ENCODE measurements around the gene DCAKD.

The DCAKD gene

GRCh38 chr17:45016237-45016636, 35.2 kb downstream of the DCAKD start:
- peaks cover 3% of the 10 kb centered on the region for H3K36me3 Mint-ChIP-seq (ENCODE audit: insufficient read depth)
- H3K27me3 Mint-ChIP-seq = peaks cover 29 to 52% of the 10 kb centered on the region in 2 donors
- ATAC-seq (replicated peaks) (no peak), DNase-seq (no peak)
- no peak overlapping the region for H3K27ac Mint-ChIP-seq
- H3K9me3 Mint-ChIP-seq = no peaks in the 10 kb centered on the region
- H3K4me1 Mint-ChIP-seq (ENCODE audit: low read depth in 2 of 2) = peaks cover 15% of the 10 kb centered on the region in 2 donors
- no peak overlapping the region for H3K4me3 Mint-ChIP-seq

- Mint-ChIP-seq H3K36me3 (ENCODE audit: insufficient read depth) (peaks cover 3% of the 10 kb centered on the region), H3K4me1 (ENCODE audit: low read depth in 2 of 2) (peaks cover 0 to under 1% of the 10 kb centered on the region in 2 donors), H3K27ac (no peak overlapping the region), H3K27me3 (peaks cover 19 to 50% of the 10 kb centered on the region in 2 donors), H3K9me3 (no peaks in the 10 kb centered on the region), H3K4me3 (no peak overlapping the region)
- DNase-seq = no peak
- no peak for ATAC-seq (replicated peaks)
Observed at GRCh38 chr17:45013021-45013997, 38.1 kb downstream of the DCAKD start.

GRCh38 chr17:45011767-45012166, 39.7 kb downstream of the DCAKD start:
- Mint-ChIP-seq H3K36me3 (ENCODE audit: insufficient read depth) (peaks cover 3% of the 10 kb centered on the region), H3K9me3 (no peaks in the 10 kb centered on the region), H3K4me3 (no peak overlapping the region), H3K4me1 (ENCODE audit: low read depth in 2 of 2) (no peaks in the 10 kb centered on the region), H3K27ac (no peak overlapping the region), H3K27me3 (peaks cover 31 to 54% of the 10 kb centered on the region in 2 donors)
- ATAC-seq (replicated peaks) (no peak), DNase-seq (no peak)

GRCh38 chr17:45009676-45010467, 41.6 kb downstream of the DCAKD start:
- Mint-ChIP-seq H3K4me3 (no peak overlapping the region), H3K9me3 (no peaks in the 10 kb centered on the region), H3K27ac (peak overlapping the region; percentile 9 to 42), H3K4me1 (ENCODE audit: low read depth in 2 of 2) (no peaks in the 10 kb centered on the region), H3K36me3 (ENCODE audit: insufficient read depth) (peaks cover 3% of the 10 kb centered on the region), H3K27me3 (peaks cover 25 to 44% of the 10 kb centered on the region in 2 donors)
- no peak for ATAC-seq (replicated peaks)
- DNase-seq = no peak

- H3K9me3 Mint-ChIP-seq = no peaks in the 10 kb centered on the region
- ATAC-seq (replicated peaks) (no peak), DNase-seq (no peak)
- H3K4me1 Mint-ChIP-seq (ENCODE audit: low read depth in 2 of 2) = no peaks in the 10 kb centered on the region
- H3K27me3 Mint-ChIP-seq = peaks cover 25 to 58% of the 10 kb centered on the region in 2 donors
- H3K36me3 Mint-ChIP-seq (ENCODE audit: insufficient read depth) = peaks cover 3% of the 10 kb centered on the region
- peak overlapping the region in 1 of 2 donors; percentile 68 for H3K27ac Mint-ChIP-seq
- H3K4me3 Mint-ChIP-seq = no peak overlapping the region
Observed at GRCh38 chr17:45008216-45008615, 43.2 kb downstream of the DCAKD start.

GRCh38 chr17:45006927-45007461, 44.4 kb downstream of the DCAKD start:
- Mint-ChIP-seq H3K4me3 (no peak overlapping the region), H3K4me1 (ENCODE audit: low read depth in 2 of 2) (no peaks in the 10 kb centered on the region), H3K27me3 (peaks cover 25 to 63% of the 10 kb centered on the region in 2 donors), H3K36me3 (ENCODE audit: insufficient read depth) (peaks cover 2% of the 10 kb centered on the region), H3K9me3 (no peaks in the 10 kb centered on the region), H3K27ac (peak overlapping the region in 1 of 2 donors; percentile 28)
- DNase-seq (no peak), ATAC-seq (replicated peaks) (no peak)

GRCh38 chr17:45005700-45006099, 45.7 kb downstream of the DCAKD start:
- Mint-ChIP-seq H3K4me3 (no peak overlapping the region), H3K9me3 (no peaks in the 10 kb centered on the region), H3K27me3 (peaks cover 31 to 72% of the 10 kb centered on the region in 2 donors), H3K36me3 (ENCODE audit: insufficient read depth) (no peaks in the 10 kb centered on the region), H3K4me1 (ENCODE audit: low read depth in 2 of 2) (no peaks in the 10 kb centered on the region), H3K27ac (no peak overlapping the region)
- ATAC-seq (replicated peaks) (no peak), DNase-seq (no peak)

- H3K9me3 Mint-ChIP-seq = no peaks in the 10 kb centered on the region
Observed at GRCh38 chr17:45004388-45004787, 47.0 kb downstream of the DCAKD start.

GRCh38 chr17:45003877-45004276, 47.6 kb downstream of the DCAKD start:
- H3K9me3 Mint-ChIP-seq = no peaks in the 10 kb centered on the region
- H3K36me3 Mint-ChIP-seq (ENCODE audit: insufficient read depth) = no peaks in the 10 kb centered on the region
- ATAC-seq (replicated peaks) (no peak), DNase-seq (no peak)
- H3K27ac Mint-ChIP-seq = no peak overlapping the region
- H3K27me3 Mint-ChIP-seq = peaks cover 22 to 59% of the 10 kb centered on the region in 2 donors
- no peak overlapping the region for H3K4me3 Mint-ChIP-seq
- H3K4me1 Mint-ChIP-seq (ENCODE audit: low read depth in 2 of 2) = no peaks in the 10 kb centered on the region

More at GRCh38 chr17:45004388-45004787, 47.0 kb downstream of the DCAKD start:
- Mint-ChIP-seq H3K36me3 (ENCODE audit: insufficient read depth) (no peaks in the 10 kb centered on the region), H3K27ac (no peak overlapping the region), H3K4me1 (ENCODE audit: low read depth in 2 of 2) (no peaks in the 10 kb centered on the region), H3K4me3 (no peak overlapping the region), H3K27me3 (peaks cover 21 to 64% of the 10 kb centered on the region in 2 donors)
- DNase-seq = no peak
- no peak for ATAC-seq (replicated peaks)

GRCh38 chr17:45001310-45001709, 50.1 kb downstream of the DCAKD start:
- Mint-ChIP-seq H3K4me3 (no peak overlapping the region), H3K36me3 (ENCODE audit: insufficient read depth) (no peaks in the 10 kb centered on the region), H3K9me3 (no peaks in the 10 kb centered on the region), H3K27me3 (peaks cover 25 to 60% of the 10 kb centered on the region in 2 donors), H3K27ac (no peak overlapping the region), H3K4me1 (ENCODE audit: low read depth in 2 of 2) (no peaks in the 10 kb centered on the region)
- ATAC-seq (replicated peaks) (no peak), DNase-seq (no peak)

GRCh38 chr17:44999433-44999832, 52.0 kb downstream of the DCAKD start:
- Mint-ChIP-seq H3K4me1 (ENCODE audit: low read depth in 2 of 2) (peaks cover 0 to 5% of the 10 kb centered on the region in 2 donors), H3K36me3 (ENCODE audit: insufficient read depth) (no peaks in the 10 kb centered on the region), H3K27me3 (peaks cover 38 to 73% of the 10 kb centered on the region in 2 donors), H3K27ac (no peak overlapping the region), H3K9me3 (no peaks in the 10 kb centered on the region), H3K4me3 (no peak overlapping the region)
- no peak for DNase-seq
- no peak for ATAC-seq (replicated peaks)

- peaks cover 0 to 5% of the 10 kb centered on the region in 2 donors for H3K4me1 Mint-ChIP-seq (ENCODE audit: low read depth in 2 of 2)
- no peaks in the 10 kb centered on the region for H3K36me3 Mint-ChIP-seq (ENCODE audit: insufficient read depth)
- ATAC-seq (replicated peaks) (no peak), DNase-seq (no peak)
- no peak overlapping the region for H3K27ac Mint-ChIP-seq
- H3K27me3 Mint-ChIP-seq = peaks cover 45 to 73% of the 10 kb centered on the region in 2 donors
- H3K4me3 Mint-ChIP-seq = no peak overlapping the region
- H3K9me3 Mint-ChIP-seq = no peaks in the 10 kb centered on the region
Observed at GRCh38 chr17:44998646-44999045, 52.8 kb downstream of the DCAKD start.

GRCh38 chr17:44997733-44998520, 53.5 kb downstream of the DCAKD start:
- Mint-ChIP-seq H3K36me3 (ENCODE audit: insufficient read depth) (no peaks in the 10 kb centered on the region), H3K27me3 (peaks cover 52 to 73% of the 10 kb centered on the region in 2 donors), H3K4me1 (ENCODE audit: low read depth in 2 of 2) (peaks cover 0 to 5% of the 10 kb centered on the region in 2 donors), H3K4me3 (no peak overlapping the region), H3K27ac (no peak overlapping the region), H3K9me3 (no peaks in the 10 kb centered on the region)
- DNase-seq = no peak
- no peak for ATAC-seq (replicated peaks)
